ENCODE results near the gene RGL3.
A peak's percentile ranks its signal among the peaks of the same experiment; 100 is the strongest.

RGL3 gene

DNA sequence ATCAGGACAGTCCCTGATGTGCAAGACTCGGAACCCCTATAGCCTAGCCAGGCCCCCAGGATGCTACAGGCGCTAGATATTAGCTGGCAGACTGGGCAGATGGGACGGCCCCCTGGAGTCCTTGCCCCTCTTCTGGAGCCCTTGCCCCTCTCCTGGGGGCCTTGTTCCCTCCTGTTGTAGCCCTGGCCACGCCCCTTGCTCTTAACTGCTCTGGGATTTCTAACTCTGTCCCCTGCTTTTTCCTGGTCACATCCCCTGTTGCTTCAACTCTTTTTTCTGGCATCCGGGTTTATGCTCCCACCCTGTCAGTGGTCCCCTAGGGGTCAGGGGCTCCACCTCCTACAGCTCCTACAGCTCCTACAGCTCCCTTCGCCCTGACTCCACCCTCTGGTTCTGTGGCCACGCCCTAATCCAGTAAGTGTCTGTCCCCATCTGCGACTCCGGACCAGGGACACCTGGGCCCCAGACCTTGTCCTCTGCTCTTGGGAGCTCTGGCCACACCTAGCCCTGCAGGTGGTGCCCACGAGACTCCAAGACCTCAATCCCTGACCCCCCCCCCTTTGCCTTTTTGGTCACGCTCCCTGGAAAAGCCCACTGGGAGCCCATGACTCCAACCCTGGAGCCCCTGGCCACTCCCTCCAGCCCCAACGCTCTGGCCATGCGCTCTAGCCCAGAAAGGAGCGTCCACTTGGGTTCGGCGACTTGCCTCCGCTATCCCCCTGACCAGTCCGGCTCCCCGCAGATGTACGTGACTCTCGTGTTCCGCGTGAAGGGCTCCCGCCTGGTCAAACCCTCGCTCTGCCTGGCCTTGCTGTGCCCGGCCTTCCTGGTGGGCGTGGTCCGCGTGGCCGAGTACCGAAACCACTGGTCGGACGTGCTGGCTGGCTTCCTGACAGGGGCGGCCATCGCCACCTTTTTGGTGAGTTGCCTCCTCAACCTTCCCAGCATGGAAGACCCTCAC is 57.1 kb downstream of the RGL3 start:
- Histone ChIP-seq H3K9me3 (no peaks in the 10 kb centered on the region), H3K4me3 (ENCODE audit: low read depth in 1 of 2, low read length in 1 of 2) (no peak overlapping the region), H3K27me3 (no peaks in the 10 kb centered on the region), H3K4me1 (ENCODE audit: control insufficient read depth in 1 of 2, insufficient read depth in 1 of 2, low read depth in 1 of 2, low read length in 1 of 2) (peaks cover 16 to 25% of the 10 kb centered on the region in 2 experiments), H3K36me3 (peaks cover 89% of the 10 kb centered on the region), H3K27ac (no peak overlapping the region)
- TF ChIP-seq CTCF (IDR thresholded peaks at IDR 0.05), result no peak

DNA sequence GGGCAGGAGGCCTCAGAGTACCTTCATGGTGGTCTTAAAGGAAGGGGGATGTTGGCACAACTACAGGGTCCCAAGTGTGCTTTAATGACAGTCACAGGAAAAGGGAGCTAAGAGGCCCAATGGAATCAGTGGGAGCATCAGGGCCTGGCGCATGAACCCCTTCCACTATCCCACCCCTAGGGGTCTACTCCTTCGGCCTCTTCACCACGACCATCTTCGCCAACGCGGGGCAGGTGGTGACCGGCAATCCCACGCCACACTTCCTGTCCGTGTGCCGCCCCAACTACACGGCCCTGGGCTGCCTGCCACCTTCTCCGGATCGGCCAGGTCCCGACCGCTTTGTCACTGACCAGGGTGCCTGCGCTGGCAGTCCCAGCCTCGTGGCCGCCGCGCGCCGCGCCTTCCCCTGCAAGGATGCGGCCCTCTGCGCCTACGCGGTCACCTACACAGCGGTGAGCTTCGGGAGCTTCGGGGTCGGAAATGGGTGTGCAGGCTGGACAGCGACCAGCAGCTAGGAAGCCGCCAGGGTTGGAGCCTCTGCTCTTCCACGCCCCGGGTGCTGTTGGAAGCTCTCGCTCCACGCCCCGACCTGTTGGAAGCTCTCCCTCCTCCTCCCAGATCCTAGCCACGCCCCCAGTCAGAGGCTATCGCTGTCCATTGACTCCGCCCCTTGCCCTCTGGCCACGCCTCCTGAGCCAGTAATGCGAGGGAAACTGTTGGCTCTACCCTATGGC is 57.9 kb downstream of the RGL3 start:
- Histone ChIP-seq H3K4me3 (ENCODE audit: low read depth in 1 of 2, low read length in 1 of 2) (no peak overlapping the region), H3K27me3 (no peaks in the 10 kb centered on the region), H3K36me3 (peaks cover 85% of the 10 kb centered on the region), H3K9me3 (no peaks in the 10 kb centered on the region), H3K4me1 (ENCODE audit: control insufficient read depth in 1 of 2, insufficient read depth in 1 of 2, low read depth in 1 of 2, low read length in 1 of 2) (peaks cover 24 to 34% of the 10 kb centered on the region in 2 experiments), H3K27ac (no peak overlapping the region)
- no peak for TF ChIP-seq CTCF (IDR thresholded peaks at IDR 0.05)

- Histone ChIP-seq H3K27me3 (no peaks in the 10 kb centered on the region), H3K4me3 (ENCODE audit: low read depth in 1 of 2, low read length in 1 of 2) (no peak overlapping the region), H3K9me3 (no peaks in the 10 kb centered on the region), H3K36me3 (peaks cover 68% of the 10 kb centered on the region), H3K4me1 (ENCODE audit: control insufficient read depth in 1 of 2, insufficient read depth in 1 of 2, low read depth in 1 of 2, low read length in 1 of 2) (peaks cover 39 to 40% of the 10 kb centered on the region in 2 experiments), H3K27ac (no peak overlapping the region)
- TF ChIP-seq CTCF (IDR thresholded peaks at IDR 0.05), result no peak
Observed at GRCh38 chr19:11359421-11359820, 59.7 kb downstream of the RGL3 start.

DNA sequence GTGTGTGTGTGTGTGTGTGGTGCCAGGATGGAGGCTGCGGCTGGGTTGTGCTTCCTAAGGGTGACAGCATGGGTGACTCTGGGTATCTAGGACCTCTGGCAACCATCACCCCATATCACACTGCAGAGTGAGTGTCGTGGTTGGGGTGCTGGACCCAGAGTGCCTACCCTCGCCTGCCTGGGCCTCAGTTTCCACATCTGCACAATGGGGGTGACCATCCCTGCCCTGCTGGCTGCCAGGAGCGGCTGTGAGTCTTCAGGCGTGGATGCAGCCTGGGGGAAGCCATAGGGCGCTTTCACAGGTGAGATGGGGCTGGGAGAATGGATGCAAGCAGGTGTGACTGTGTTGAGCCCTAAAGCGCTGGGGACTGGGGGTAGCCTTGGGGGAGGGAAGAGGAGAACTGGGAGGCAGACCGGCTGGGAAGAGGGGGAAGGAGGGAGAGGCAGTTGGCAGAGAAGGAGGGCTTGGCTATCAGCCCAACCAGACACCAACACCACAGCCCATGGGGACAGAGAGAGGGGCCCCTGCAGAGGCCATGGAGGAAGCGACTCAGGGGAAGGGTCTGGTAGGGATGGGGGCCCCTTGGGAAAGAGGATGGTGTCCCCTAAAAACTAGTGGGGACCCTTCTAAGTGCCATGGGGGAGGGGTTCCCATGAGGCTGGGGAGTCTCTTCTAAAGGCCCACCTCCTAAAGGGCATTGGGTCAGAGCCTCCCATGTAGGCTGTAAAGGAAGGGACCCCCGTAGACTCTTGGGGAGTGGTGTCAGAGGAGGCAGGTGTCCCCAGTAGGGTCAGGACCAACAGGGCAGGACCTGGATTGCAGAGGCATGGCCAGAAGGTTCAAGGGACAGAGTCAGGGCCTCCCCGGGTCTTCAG is 62.2 kb downstream of the RGL3 start:
- Histone ChIP-seq H3K36me3 (peaks cover 42% of the 10 kb centered on the region), H3K4me3 (ENCODE audit: low read depth in 1 of 2, low read length in 1 of 2) (peak overlapping the region; percentile 85 to 99), H3K4me1 (ENCODE audit: control insufficient read depth in 1 of 2, insufficient read depth in 1 of 2, low read depth in 1 of 2, low read length in 1 of 2) (peaks cover 39 to 40% of the 10 kb centered on the region in 2 experiments), H3K9me3 (no peaks in the 10 kb centered on the region), H3K27me3 (no peaks in the 10 kb centered on the region), H3K27ac (peak overlapping the region; percentile 6)
- TF ChIP-seq CTCF (IDR thresholded peaks at IDR 0.05), result no peak

- no peak for TF ChIP-seq CTCF (IDR thresholded peaks at IDR 0.05)
- Histone ChIP-seq H3K4me3 (ENCODE audit: low read depth in 1 of 2, low read length in 1 of 2) (peak overlapping the region; percentile 85 to 99), H3K27ac (peak overlapping the region; percentile 81), H3K9me3 (no peaks in the 10 kb centered on the region), H3K36me3 (peaks cover 34% of the 10 kb centered on the region), H3K4me1 (ENCODE audit: control insufficient read depth in 1 of 2, insufficient read depth in 1 of 2, low read depth in 1 of 2, low read length in 1 of 2) (peaks cover 39 to 40% of the 10 kb centered on the region in 2 experiments), H3K27me3 (no peaks in the 10 kb centered on the region)
Observed at GRCh38 chr19:11356074-11356397, 63.1 kb downstream of the RGL3 start.

All from neutrophil (primary cell).